HepG2 (cell line): ENCODE results near the gene XRCC3. TPM values are rescaled to one million over a fixed set of nuclear protein-coding genes. Genes with fewer than 3 reads are reported as not detected.

Experiments used
- CHCHD3 ChIP-seq: sonication (generic); formaldehyde crosslinking; IDR thresholded peaks from 2 replicates; pipeline ENCODE4 v1.8.0; 2022; ENCODE audit warnings: mild to moderate bottlenecking, missing genetic modification reagents, moderate library complexity
- FOXO1 ChIP-seq: sonication (generic); formaldehyde crosslinking; IDR thresholded peaks from 2 replicates; pipeline ENCODE4 v1.4.0; 2020; ENCODE audit warnings: missing genetic modification reagents
- HIVEP1 ChIP-seq: sonication (generic); formaldehyde crosslinking; IDR thresholded peaks from 2 replicates; pipeline ENCODE4 v1.4.0; 2020; ENCODE audit warnings: mild to moderate bottlenecking, missing genetic modification reagents
- HNRNPLL ChIP-seq: fragments of 200-400 bp; formaldehyde crosslinking; IDR thresholded peaks from 2 replicates; pipeline ENCODE4 v1.6.1; 2017; ENCODE audit warnings: mild to moderate bottlenecking, low read depth, low read length; ENCODE audit not compliant: poor library complexity, severe bottlenecking
- JUND ChIP-seq: sonication (generic); formaldehyde crosslinking; IDR thresholded peaks from 2 replicates; pipeline ENCODE4 v1.8.0; 2022; ENCODE audit warnings: mild to moderate bottlenecking, missing genetic modification reagents
- SALL2 ChIP-seq: sonication (generic); formaldehyde crosslinking; IDR thresholded peaks from 2 replicates; pipeline ENCODE4 v1.8.1; 2023; ENCODE audit warnings: mild to moderate bottlenecking, missing genetic modification reagents, inconsistent platforms
- TBX2 ChIP-seq: sonication (generic); formaldehyde crosslinking; IDR thresholded peaks from 2 replicates; pipeline ENCODE4 v1.5.0; 2020; ENCODE audit warnings: missing genetic modification reagents, mild to moderate bottlenecking, borderline replicate concordance
- TEAD2 ChIP-seq: sonication (generic); formaldehyde crosslinking; IDR thresholded peaks from 2 replicates; pipeline ENCODE4 v1.9.0; 2021; ENCODE audit warnings: missing genetic modification reagents
- ZBTB42 ChIP-seq: sonication (generic); formaldehyde crosslinking; IDR thresholded peaks from 2 replicates; pipeline ENCODE4 v1.5.0; 2020; ENCODE audit warnings: mild to moderate bottlenecking, missing genetic modification reagents
- ZFP36 ChIP-seq: fragments of 150-350 bp; IDR thresholded peaks from 2 replicates; pipeline ENCODE4 v1.6.1; 2018; ENCODE audit warnings: borderline replicate concordance, low read length, low read depth; ENCODE audit not compliant: partially characterized antibody
- ZNF446 ChIP-seq: sonication (generic); formaldehyde crosslinking; IDR thresholded peaks from 2 replicates; pipeline ENCODE4 v1.5.0; 2020; ENCODE audit warnings: mild to moderate bottlenecking, missing genetic modification reagents
- ZNF788 ChIP-seq: sonication (generic); formaldehyde crosslinking; IDR thresholded peaks from 2 replicates; pipeline ENCODE4 v1.5.0; 2020; ENCODE audit warnings: mild to moderate bottlenecking, missing genetic modification reagents, borderline replicate concordance
- ZNF891 ChIP-seq: sonication (generic); formaldehyde crosslinking; IDR thresholded peaks from 2 replicates; pipeline ENCODE4 v1.5.0; 2020; ENCODE audit warnings: mild to moderate bottlenecking, missing genetic modification reagents
- polyA plus RNA-seq, 8 experiments: library from polyadenylated mRNA; depleted of rRNA in 3 of 8; stranded (reverse) in 7 of 8; unstranded in 1 of 8; fragments of >200 nt; fragmentation: Illumina TruSeq in 4 of 8; extraction: Trizol in 4 of 8; gene quantifications; 2 replicates each; pipeline versions ENCODE4 v1.2.1 to v1.2.3, GENCODE V29; 2011 to 2016; ENCODE audit warnings: low read depth in 4 of 8, missing spikeins in 1 of 8, mixed read lengths in 1 of 8; ENCODE audit not compliant: insufficient read depth in 1 of 8
- total RNA-seq, 5 experiments: library from RNA; depleted of rRNA; stranded (reverse); fragments of >200 nt; fragmentation: Illumina TruSeq; extraction: Trizol; gene quantifications; 2 replicates each; pipeline ENCODE4 v1.2.3, GENCODE V29; 2016; ENCODE audit warnings: low read depth in 1 of 5
- TF ChIP-seq, protein P1 (sequence below): IDR thresholded peaks from 2 replicates; pipeline ENCODE4 v1.6.1; 2016; ENCODE audit warnings: missing biosample characterization, missing genetic modification reagents, low read depth
- TF ChIP-seq, protein P2 (sequence below): sonication (generic); formaldehyde crosslinking; IDR thresholded peaks from 2 replicates; pipeline ENCODE4 v1.5.0; 2020; ENCODE audit warnings: missing genetic modification reagents
- TF ChIP-seq, protein P3 (sequence below): sonication (generic); formaldehyde crosslinking; IDR thresholded peaks from 2 replicates; pipeline ENCODE4 v1.5.0; 2020; ENCODE audit warnings: missing genetic modification reagents
- TF ChIP-seq, protein P4 (sequence below): sonication (generic); formaldehyde crosslinking; IDR thresholded peaks from 2 replicates; pipeline ENCODE4 v1.5.1; 2020; ENCODE audit warnings: missing genetic modification reagents, mild to moderate bottlenecking, borderline replicate concordance
- TF ChIP-seq, protein P5 (sequence below): sonication (generic); formaldehyde crosslinking; IDR thresholded peaks from 2 replicates; pipeline ENCODE4 v1.4.0; 2020; ENCODE audit warnings: missing genetic modification reagents, borderline replicate concordance

Gene XRCC3
- total and polyA plus RNA-seq, 2 of the 13 experiments (the other 11 are each of a cell fraction or from before 2014, with no cell fraction given) = 5.4 to 25.8 TPM

DNA sequence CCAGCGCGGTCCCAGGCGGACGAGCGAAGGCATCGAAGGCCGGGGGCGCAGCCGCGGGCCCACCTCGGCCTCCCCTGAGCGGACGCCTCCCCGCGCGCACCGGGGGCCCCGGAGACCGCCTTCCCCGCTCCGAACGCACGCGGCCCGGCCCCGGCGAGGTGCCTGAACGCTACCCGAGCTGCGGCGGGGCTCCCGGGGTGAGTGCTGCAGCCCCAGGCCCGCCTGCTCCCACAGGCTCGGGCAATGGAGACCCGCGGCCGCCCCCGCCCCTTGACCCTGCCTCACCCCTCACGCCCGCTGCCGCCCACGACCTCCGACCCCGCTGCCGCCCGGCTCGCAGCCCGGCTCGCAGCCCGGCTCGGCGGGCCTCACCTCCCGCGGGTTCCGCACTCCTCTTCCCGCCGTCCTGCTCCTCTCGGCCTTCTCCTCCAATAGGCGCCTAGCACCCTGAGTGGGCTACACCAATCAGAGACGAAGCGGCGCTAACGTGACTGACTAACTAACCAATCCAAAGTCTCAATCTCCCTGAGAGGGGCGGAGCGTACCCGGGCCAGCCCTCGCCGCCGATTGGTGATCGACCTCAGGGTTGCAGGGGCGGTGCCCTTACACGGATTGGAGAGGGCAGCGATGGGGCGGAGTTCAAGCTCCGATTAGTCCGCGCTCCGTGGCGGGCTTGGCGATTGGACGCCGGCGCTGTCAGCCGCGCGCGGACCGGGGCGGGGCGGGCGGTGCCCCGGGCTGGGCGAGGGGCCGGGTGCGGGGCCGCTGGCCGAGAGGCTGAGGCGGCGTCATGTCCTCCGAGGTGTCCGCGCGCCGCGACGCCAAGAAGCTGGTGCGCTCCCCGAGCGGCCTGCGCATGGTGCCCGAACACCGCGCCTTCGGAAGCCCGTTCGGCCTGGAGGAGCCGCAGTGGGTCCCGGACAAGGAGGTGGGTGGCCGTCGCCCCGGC lies at the start of gene XRCC3, which contains the start of gene ZFYVE21 (continued):
- TF ChIP-seq, protein P1, sequence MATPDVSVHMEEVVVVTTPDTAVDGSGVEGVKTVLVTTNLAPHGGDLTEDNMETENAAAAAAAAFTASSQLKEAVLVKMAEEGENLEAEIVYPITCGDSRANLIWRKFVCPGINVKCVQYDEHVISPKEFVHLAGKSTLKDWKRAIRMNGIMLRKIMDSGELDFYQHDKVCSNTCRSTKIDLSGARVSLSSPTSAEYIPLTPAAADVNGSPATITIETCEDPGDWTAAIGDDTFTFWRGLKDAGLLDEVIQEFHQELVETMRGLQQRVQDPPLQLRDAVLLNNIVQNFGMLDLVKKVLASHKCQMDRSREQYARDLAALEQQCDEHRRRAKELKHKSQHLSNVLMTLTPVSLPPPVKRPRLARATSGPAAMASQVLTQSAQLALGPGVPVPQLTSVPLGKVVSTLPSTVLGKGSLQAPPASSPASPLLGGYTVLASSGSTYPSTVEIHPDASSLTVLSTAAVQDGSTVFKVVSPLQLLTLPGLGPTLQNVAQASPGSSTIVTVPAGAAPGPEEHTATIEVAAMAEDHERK = no peak
- TF ChIP-seq HNRNPLL (peak; percentile 51), ZNF446 (CRISPR knock-in tag) (0 out of 2 replicates have a peak, but pooled peaks have one; percentile 38), ZFP36 (no peak), JUND (CRISPR knock-in tag) (no peak), TBX2 (CRISPR knock-in tag) (no peak), TEAD2 (CRISPR knock-in tag) (no peak), ZBTB42 (CRISPR knock-in tag) (no peak), ZNF891 (no peak), SALL2 (CRISPR knock-in tag) (peak; percentile 24; the same call in 1 of the 2 replicates), CHCHD3 (no peak), FOXO1 (CRISPR knock-in tag) (no peak), HIVEP1 (no peak), ZNF788 (CRISPR knock-in tag) (peak; percentile 35; the same call in 1 of the 2 replicates)
- TF ChIP-seq, protein P2, sequence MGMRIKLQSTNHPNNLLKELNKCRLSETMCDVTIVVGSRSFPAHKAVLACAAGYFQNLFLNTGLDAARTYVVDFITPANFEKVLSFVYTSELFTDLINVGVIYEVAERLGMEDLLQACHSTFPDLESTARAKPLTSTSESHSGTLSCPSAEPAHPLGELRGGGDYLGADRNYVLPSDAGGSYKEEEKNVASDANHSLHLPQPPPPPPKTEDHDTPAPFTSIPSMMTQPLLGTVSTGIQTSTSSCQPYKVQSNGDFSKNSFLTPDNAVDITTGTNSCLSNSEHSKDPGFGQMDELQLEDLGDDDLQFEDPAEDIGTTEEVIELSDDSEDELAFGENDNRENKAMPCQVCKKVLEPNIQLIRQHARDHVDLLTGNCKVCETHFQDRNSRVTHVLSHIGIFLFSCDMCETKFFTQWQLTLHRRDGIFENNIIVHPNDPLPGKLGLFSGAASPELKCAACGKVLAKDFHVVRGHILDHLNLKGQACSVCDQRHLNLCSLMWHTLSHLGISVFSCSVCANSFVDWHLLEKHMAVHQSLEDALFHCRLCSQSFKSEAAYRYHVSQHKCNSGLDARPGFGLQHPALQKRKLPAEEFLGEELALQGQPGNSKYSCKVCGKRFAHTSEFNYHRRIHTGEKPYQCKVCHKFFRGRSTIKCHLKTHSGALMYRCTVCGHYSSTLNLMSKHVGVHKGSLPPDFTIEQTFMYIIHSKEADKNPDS = 0 out of 2 replicates have a peak, but pooled peaks have one; percentile 35
- TF ChIP-seq, protein P3, sequence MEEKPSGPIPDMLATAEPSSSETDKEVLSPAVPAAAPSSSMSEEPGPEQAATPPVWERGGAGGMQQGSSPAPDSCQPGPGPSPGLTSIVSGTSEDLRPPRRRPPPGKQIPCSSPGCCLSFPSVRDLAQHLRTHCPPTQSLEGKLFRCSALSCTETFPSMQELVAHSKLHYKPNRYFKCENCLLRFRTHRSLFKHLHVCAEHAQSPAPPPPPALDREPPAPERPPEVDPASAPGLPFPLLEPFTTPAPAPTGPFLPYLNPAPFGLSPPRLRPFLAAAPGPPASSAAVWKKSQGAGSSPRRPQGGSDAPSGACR (CRISPR knock-in tag) = no peak
- TF ChIP-seq, protein P4, sequence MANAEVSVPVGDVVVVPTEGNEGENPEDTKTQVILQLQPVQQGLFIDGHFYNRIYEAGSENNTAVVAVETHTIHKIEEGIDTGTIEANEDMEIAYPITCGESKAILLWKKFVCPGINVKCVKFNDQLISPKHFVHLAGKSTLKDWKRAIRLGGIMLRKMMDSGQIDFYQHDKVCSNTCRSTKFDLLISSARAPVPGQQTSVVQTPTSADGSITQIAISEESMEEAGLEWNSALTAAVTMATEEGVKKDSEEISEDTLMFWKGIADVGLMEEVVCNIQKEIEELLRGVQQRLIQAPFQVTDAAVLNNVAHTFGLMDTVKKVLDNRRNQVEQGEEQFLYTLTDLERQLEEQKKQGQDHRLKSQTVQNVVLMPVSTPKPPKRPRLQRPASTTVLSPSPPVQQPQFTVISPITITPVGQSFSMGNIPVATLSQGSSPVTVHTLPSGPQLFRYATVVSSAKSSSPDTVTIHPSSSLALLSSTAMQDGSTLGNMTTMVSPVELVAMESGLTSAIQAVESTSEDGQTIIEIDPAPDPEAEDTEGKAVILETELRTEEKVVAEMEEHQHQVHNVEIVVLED (CRISPR knock-in tag) = peak; percentile 51; the same call in 1 of the 2 replicates
- TF ChIP-seq, protein P5, sequence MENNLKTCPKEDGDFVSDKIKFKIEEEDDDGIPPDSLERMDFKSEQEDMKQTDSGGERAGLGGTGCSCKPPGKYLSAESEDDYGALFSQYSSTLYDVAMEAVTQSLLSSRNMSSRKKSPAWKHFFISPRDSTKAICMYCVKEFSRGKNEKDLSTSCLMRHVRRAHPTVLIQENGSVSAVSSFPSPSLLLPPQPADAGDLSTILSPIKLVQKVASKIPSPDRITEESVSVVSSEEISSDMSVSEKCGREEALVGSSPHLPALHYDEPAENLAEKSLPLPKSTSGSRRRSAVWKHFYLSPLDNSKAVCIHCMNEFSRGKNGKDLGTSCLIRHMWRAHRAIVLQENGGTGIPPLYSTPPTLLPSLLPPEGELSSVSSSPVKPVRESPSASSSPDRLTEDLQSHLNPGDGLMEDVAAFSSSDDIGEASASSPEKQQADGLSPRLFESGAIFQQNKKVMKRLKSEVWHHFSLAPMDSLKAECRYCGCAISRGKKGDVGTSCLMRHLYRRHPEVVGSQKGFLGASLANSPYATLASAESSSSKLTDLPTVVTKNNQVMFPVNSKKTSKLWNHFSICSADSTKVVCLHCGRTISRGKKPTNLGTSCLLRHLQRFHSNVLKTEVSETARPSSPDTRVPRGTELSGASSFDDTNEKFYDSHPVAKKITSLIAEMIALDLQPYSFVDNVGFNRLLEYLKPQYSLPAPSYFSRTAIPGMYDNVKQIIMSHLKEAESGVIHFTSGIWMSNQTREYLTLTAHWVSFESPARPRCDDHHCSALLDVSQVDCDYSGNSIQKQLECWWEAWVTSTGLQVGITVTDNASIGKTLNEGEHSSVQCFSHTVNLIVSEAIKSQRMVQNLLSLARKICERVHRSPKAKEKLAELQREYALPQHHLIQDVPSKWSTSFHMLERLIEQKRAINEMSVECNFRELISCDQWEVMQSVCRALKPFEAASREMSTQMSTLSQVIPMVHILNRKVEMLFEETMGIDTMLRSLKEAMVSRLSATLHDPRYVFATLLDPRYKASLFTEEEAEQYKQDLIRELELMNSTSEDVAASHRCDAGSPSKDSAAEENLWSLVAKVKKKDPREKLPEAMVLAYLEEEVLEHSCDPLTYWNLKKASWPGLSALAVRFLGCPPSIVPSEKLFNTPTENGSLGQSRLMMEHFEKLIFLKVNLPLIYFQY = 0 out of 2 replicates have a peak, but pooled peaks have one; percentile 22
